NB4 (cell line): Measurements from ENCODE around the gene RGS4.

Experiments used
- POLR2A ChIP-seq: IDR thresholded peaks from 2 replicates; pipeline ENCODE4 v1.6.1; 2011; ENCODE audit warnings: mild to moderate bottlenecking; ENCODE audit not compliant: insufficient read length; ENCODE audit errors: extremely low read depth
- TF ChIP-seq, protein P1 (sequence below): IDR thresholded peaks from one replicate; pipeline ENCODE4 v1.5.1; 2012; ENCODE audit warnings: low read depth, low read length
- TF ChIP-seq, protein P2 (sequence below): IDR thresholded peaks from 2 replicates; pipeline ENCODE4 v1.6.1; 2011; ENCODE audit warnings: low read depth, low read length

DNA sequence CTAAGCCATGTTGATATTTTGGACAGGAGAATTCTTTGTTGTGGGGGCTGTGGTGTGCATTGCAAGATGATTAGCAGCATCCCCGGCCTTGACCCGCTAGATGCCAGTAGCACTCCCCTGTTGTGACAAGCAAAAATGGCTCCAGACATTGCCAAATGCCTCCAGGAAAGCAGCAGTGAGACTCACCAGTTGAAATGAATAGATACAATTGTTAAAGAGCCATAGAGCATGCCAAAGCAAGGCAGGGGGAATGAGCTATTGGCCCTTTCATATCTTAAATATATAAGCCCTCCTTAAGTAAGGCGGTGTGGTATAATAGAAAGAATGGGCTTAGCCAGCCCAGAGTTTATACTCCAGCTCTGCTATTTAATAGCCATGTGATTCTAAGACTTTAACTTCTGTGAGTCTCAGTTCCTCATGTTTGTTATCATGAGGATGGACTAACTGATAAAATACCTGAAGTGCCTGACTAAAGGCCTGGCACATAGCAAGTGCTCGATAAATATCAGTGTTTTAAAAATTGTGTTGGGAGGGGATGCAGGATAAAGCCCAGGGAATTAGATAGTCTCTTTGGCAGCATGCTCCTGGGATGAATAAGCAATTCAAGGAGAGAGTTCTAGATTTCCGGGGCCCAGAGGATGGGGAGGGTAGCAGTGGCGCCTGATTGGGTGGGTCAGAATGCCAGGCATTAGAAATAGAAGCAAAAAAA is 21.1 kb upstream of the RGS4 start:
- TF ChIP-seq, protein P1, sequence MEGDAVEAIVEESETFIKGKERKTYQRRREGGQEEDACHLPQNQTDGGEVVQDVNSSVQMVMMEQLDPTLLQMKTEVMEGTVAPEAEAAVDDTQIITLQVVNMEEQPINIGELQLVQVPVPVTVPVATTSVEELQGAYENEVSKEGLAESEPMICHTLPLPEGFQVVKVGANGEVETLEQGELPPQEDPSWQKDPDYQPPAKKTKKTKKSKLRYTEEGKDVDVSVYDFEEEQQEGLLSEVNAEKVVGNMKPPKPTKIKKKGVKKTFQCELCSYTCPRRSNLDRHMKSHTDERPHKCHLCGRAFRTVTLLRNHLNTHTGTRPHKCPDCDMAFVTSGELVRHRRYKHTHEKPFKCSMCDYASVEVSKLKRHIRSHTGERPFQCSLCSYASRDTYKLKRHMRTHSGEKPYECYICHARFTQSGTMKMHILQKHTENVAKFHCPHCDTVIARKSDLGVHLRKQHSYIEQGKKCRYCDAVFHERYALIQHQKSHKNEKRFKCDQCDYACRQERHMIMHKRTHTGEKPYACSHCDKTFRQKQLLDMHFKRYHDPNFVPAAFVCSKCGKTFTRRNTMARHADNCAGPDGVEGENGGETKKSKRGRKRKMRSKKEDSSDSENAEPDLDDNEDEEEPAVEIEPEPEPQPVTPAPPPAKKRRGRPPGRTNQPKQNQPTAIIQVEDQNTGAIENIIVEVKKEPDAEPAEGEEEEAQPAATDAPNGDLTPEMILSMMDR: no peak
- TF ChIP-seq POLR2A: no peak
- TF ChIP-seq, protein P2, sequence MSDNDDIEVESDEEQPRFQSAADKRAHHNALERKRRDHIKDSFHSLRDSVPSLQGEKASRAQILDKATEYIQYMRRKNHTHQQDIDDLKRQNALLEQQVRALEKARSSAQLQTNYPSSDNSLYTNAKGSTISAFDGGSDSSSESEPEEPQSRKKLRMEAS: no peak
